ENCODE measurements around the gene WDR26.
A peak's percentile ranks its signal among the peaks of the same experiment; 100 is the strongest.
"Not testable (repeated sequence)": the region's sequence is repeated elsewhere in the genome, so short reads cannot be mapped to it uniquely, and the experiment has no call there.

The WDR26 gene

GRCh38 chr1:224434691-224435317 lies at the start of gene WDR26:
TSS of gene WDR26 (minus strand) at chr1:224434797.
- peak; percentile 52 to 61 for DNase-seq (ENCODE audit: extremely low read depth in 1 of 2, low read depth in 1 of 2)

- not testable (repeated sequence) for DNase-seq (ENCODE audit: extremely low read depth in 1 of 2, low read depth in 1 of 2)
Observed at GRCh38 chr1:224483206-224483605, 48.6 kb upstream of the WDR26 start.

- no peak for DNase-seq (ENCODE audit: extremely low read depth in 1 of 2, low read depth in 1 of 2)
Observed at GRCh38 chr1:224482619-224483018, 48.0 kb upstream of the WDR26 start.

GRCh38 chr1:224481601-224482000 lies 47.0 kb upstream of the WDR26 start:
- DNase-seq (ENCODE audit: extremely low read depth in 1 of 2, low read depth in 1 of 2): no peak

GRCh38 chr1:224480888-224481459 lies 46.4 kb upstream of the WDR26 start:
- DNase-seq (ENCODE audit: extremely low read depth in 1 of 2, low read depth in 1 of 2): not testable (repeated sequence)

- DNase-seq (ENCODE audit: extremely low read depth in 1 of 2, low read depth in 1 of 2): not testable (repeated sequence)
Observed at GRCh38 chr1:224480200-224480599, 45.6 kb upstream of the WDR26 start.

- no peak for DNase-seq (ENCODE audit: extremely low read depth in 1 of 2, low read depth in 1 of 2)
Observed at GRCh38 chr1:224472806-224473205, 38.2 kb upstream of the WDR26 start.

- DNase-seq (ENCODE audit: extremely low read depth in 1 of 2, low read depth in 1 of 2): no peak
Observed at GRCh38 chr1:224466154-224466553, 31.6 kb upstream of the WDR26 start.

- no peak for DNase-seq (ENCODE audit: extremely low read depth in 1 of 2, low read depth in 1 of 2)
Observed at GRCh38 chr1:224459966-224460365, 25.4 kb upstream of the WDR26 start.

- no peak for DNase-seq (ENCODE audit: extremely low read depth in 1 of 2, low read depth in 1 of 2)
Observed at GRCh38 chr1:224458996-224459395, 24.4 kb upstream of the WDR26 start.

GRCh38 chr1:224458296-224458695 lies 23.7 kb upstream of the WDR26 start:
- DNase-seq (ENCODE audit: extremely low read depth in 1 of 2, low read depth in 1 of 2): no peak

GRCh38 chr1:224457782-224458144 lies 23.2 kb upstream of the WDR26 start:
- no peak for DNase-seq (ENCODE audit: extremely low read depth in 1 of 2, low read depth in 1 of 2)

GRCh38 chr1:224456637-224456953 lies 22.0 kb upstream of the WDR26 start:
- no peak for DNase-seq (ENCODE audit: extremely low read depth in 1 of 2, low read depth in 1 of 2)

- no peak for DNase-seq (ENCODE audit: extremely low read depth in 1 of 2, low read depth in 1 of 2)
Observed at GRCh38 chr1:224454402-224455055, 19.9 kb upstream of the WDR26 start.

- DNase-seq (ENCODE audit: extremely low read depth in 1 of 2, low read depth in 1 of 2): no peak
Observed at GRCh38 chr1:224450561-224451350, 16.2 kb upstream of the WDR26 start.

GRCh38 chr1:224450159-224450558 lies 15.6 kb upstream of the WDR26 start:
- no peak for DNase-seq (ENCODE audit: extremely low read depth in 1 of 2, low read depth in 1 of 2)

GRCh38 chr1:224448453-224449017 lies 13.9 kb upstream of the WDR26 start:
- DNase-seq (ENCODE audit: extremely low read depth in 1 of 2, low read depth in 1 of 2): no peak

GRCh38 chr1:224447971-224448370 lies 13.4 kb upstream of the WDR26 start:
- no peak for DNase-seq (ENCODE audit: extremely low read depth in 1 of 2, low read depth in 1 of 2)

GRCh38 chr1:224447251-224447650 lies 12.7 kb upstream of the WDR26 start:
- no peak for DNase-seq (ENCODE audit: extremely low read depth in 1 of 2, low read depth in 1 of 2)

GRCh38 chr1:224438989-224439388 lies 4.4 kb upstream of the WDR26 start:
- DNase-seq (ENCODE audit: extremely low read depth in 1 of 2, low read depth in 1 of 2): no peak

GRCh38 chr1:224435999-224436398 lies 1.4 kb upstream of the WDR26 start:
- no peak for DNase-seq (ENCODE audit: extremely low read depth in 1 of 2, low read depth in 1 of 2)

All from activated CD8-positive, alpha-beta memory T cell treated with anti-CD3 and anti-CD28 coated beads for 1 hour (primary cell).